ENCODE data around the gene REN. TPM values are rescaled to one million over a fixed set of nuclear protein-coding genes. Genes with fewer than 3 reads are reported as not detected.

REN gene
- total and polyA plus RNA-seq, 9 of the 15 experiments (the other 6 are each of a cell fraction or from before 2014, with no cell fraction given): 1.7 to 9.9 (median 3.1) TPM

DNA sequence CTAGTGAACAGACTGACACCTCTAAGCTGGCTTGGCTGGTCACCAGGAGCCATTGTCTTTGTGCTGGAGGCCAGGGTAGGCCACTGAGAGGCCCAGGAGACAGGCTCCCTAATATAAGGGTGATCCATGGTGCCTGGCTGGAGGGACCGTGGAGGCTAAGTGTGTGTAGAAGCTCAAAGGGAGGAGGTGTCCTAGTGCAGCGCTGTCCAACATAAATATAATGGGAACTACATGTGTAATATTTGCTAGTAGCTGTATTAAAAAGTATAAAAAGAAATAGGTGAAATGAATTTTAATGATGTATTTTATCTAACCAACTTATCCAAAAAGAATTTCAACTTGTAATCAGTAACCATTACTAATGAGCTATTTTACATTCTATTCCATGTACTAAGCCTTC lies 58.2 kb downstream of the REN start (continued):
- TF ChIP-seq, protein P1, sequence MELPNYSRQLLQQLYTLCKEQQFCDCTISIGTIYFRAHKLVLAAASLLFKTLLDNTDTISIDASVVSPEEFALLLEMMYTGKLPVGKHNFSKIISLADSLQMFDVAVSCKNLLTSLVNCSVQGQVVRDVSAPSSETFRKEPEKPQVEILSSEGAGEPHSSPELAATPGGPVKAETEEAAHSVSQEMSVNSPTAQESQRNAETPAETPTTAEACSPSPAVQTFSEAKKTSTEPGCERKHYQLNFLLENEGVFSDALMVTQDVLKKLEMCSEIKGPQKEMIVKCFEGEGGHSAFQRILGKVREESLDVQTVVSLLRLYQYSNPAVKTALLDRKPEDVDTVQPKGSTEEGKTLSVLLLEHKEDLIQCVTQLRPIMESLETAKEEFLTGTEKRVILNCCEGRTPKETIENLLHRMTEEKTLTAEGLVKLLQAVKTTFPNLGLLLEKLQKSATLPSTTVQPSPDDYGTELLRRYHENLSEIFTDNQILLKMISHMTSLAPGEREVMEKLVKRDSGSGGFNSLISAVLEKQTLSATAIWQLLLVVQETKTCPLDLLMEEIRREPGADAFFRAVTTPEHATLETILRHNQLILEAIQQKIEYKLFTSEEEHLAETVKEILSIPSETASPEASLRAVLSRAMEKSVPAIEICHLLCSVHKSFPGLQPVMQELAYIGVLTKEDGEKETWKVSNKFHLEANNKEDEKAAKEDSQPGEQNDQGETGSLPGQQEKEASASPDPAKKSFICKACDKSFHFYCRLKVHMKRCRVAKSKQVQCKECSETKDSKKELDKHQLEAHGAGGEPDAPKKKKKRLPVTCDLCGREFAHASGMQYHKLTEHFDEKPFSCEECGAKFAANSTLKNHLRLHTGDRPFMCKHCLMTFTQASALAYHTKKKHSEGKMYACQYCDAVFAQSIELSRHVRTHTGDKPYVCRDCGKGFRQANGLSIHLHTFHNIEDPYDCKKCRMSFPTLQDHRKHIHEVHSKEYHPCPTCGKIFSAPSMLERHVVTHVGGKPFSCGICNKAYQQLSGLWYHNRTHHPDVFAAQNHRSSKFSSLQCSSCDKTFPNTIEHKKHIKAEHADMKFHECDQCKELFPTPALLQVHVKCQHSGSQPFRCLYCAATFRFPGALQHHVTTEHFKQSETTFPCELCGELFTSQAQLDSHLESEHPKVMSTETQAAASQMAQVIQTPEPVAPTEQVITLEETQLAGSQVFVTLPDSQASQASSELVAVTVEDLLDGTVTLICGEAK (IDR thresholded peaks at IDR 0.05): no peak
- TF ChIP-seq, protein P1 (CRISPR knock-in tag; IDR thresholded peaks at IDR 0.05): no peak
- TF ChIP-seq BRF1 (IDR thresholded peaks at IDR 0.05; ENCODE audit: borderline replicate concordance, extremely low read depth, insufficient read length) (no peak), ZNF707 (CRISPR knock-in tag; conservative IDR thresholded peaks at IDR 0.05) (no peak)
- TF ChIP-seq, protein P2, sequence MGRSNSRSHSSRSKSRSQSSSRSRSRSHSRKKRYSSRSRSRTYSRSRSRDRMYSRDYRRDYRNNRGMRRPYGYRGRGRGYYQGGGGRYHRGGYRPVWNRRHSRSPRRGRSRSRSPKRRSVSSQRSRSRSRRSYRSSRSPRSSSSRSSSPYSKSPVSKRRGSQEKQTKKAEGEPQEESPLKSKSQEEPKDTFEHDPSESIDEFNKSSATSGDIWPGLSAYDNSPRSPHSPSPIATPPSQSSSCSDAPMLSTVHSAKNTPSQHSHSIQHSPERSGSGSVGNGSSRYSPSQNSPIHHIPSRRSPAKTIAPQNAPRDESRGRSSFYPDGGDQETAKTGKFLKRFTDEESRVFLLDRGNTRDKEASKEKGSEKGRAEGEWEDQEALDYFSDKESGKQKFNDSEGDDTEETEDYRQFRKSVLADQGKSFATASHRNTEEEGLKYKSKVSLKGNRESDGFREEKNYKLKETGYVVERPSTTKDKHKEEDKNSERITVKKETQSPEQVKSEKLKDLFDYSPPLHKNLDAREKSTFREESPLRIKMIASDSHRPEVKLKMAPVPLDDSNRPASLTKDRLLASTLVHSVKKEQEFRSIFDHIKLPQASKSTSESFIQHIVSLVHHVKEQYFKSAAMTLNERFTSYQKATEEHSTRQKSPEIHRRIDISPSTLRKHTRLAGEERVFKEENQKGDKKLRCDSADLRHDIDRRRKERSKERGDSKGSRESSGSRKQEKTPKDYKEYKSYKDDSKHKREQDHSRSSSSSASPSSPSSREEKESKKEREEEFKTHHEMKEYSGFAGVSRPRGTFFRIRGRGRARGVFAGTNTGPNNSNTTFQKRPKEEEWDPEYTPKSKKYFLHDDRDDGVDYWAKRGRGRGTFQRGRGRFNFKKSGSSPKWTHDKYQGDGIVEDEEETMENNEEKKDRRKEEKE (IDR thresholded peaks at IDR 0.05; ENCODE audit: borderline replicate concordance in 1 of 2, control insufficient read depth in 1 of 2, low read depth in 2 of 2, low read length in 1 of 2): no peak
- TF ChIP-seq, protein P3, sequence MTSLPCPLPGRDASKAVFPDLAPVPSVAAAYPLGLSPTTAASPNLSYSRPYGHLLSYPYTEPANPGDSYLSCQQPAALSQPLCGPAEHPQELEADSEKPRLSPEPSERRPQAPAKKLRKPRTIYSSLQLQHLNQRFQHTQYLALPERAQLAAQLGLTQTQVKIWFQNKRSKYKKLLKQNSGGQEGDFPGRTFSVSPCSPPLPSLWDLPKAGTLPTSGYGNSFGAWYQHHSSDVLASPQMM (CRISPR knock-in tag; IDR thresholded peaks at IDR 0.05): no peak

Data from K562 (cell line).